T follicular helper cell (primary cell): ENCODE measurements around the gene RAPGEF4.
"Not testable (repeated sequence)": the region's sequence is repeated elsewhere in the genome, so short reads cannot be mapped to it uniquely, and the experiment has no call there.

ENCODE experiments used
- DNase-seq: peaks from one replicate; pipeline ENCODE4 v3.0.0-alpha.2; 2020; ENCODE audit warnings: low read depth

Gene RAPGEF4

GRCh38 chr2:172774302-172774701, 38.7 kb downstream of the RAPGEF4 start:
- no peak for DNase-seq

- no peak for DNase-seq
These were observed 39.7 kb downstream of the RAPGEF4 start for GRCh38 chr2:172775319-172775718.

GRCh38 chr2:172777431-172777830, 41.8 kb downstream of the RAPGEF4 start:
- no peak for DNase-seq

- DNase-seq, result no peak
These were observed 47.0 kb downstream of the RAPGEF4 start for GRCh38 chr2:172782506-172783164.

- DNase-seq, result no peak
These were observed 47.7 kb downstream of the RAPGEF4 start for GRCh38 chr2:172783165-172783898.

GRCh38 chr2:172788871-172789270, 53.2 kb downstream of the RAPGEF4 start:
- no peak for DNase-seq

GRCh38 chr2:172790404-172790803, 54.8 kb downstream of the RAPGEF4 start:
- no peak for DNase-seq

- DNase-seq, result no peak
These were observed 56.3 kb downstream of the RAPGEF4 start for GRCh38 chr2:172791953-172792352.

- no peak for DNase-seq
These were observed 57.1 kb downstream of the RAPGEF4 start for GRCh38 chr2:172792711-172793110.

- not testable (repeated sequence) for DNase-seq
These were observed 67.7 kb downstream of the RAPGEF4 start for GRCh38 chr2:172803308-172803707.

- DNase-seq, result no peak
These were observed 68.8 kb downstream of the RAPGEF4 start for GRCh38 chr2:172804423-172804822.

GRCh38 chr2:172806493-172806892, 70.8 kb downstream of the RAPGEF4 start:
- DNase-seq, result no peak

GRCh38 chr2:172806996-172807395, 71.4 kb downstream of the RAPGEF4 start:
- DNase-seq, result no peak

GRCh38 chr2:172808156-172808555, 72.5 kb downstream of the RAPGEF4 start:
- DNase-seq, result no peak

GRCh38 chr2:172811027-172811426, 75.4 kb downstream of the RAPGEF4 start:
- DNase-seq, result no peak

GRCh38 chr2:172812158-172812744, 76.6 kb downstream of the RAPGEF4 start:
- DNase-seq, result no peak

GRCh38 chr2:172813314-172813888, 77.8 kb downstream of the RAPGEF4 start:
- DNase-seq, result no peak

GRCh38 chr2:172817411-172817810, 81.8 kb downstream of the RAPGEF4 start:
- DNase-seq, result no peak

GRCh38 chr2:172819943-172820342, 84.3 kb downstream of the RAPGEF4 start:
- DNase-seq, result no peak

- no peak for DNase-seq
These were observed 86.0 kb downstream of the RAPGEF4 start for GRCh38 chr2:172821370-172822338.

GRCh38 chr2:172822585-172822984, 86.9 kb downstream of the RAPGEF4 start:
- DNase-seq, result no peak
